ENCODE measurements around the gene STAT6.

GRCh38 chr12:57106021-57106708, 5.0 kb downstream of the STAT6 start:
- TF ChIP-seq CTCF (IDR thresholded peaks at IDR 0.05; ENCODE audit: extremely low read depth in 1 of 2, insufficient read depth in 1 of 2, low read depth in 1 of 2, low read length in 2 of 2) = no peak
- no peak for TF ChIP-seq MAX (IDR thresholded peaks at IDR 0.05; ENCODE audit: insufficient read depth, insufficient read length)
- no peak for TF ChIP-seq POLR2A (IDR thresholded peaks at IDR 0.05; ENCODE audit: low read depth, low read length)
- no peak for TF ChIP-seq EZH2 (IDR thresholded peaks at IDR 0.05; ENCODE audit: borderline replicate concordance, low read depth, low read length, severe bottlenecking)
- no peak for TF ChIP-seq FOS (IDR thresholded peaks at IDR 0.05; ENCODE audit: borderline replicate concordance, insufficient read depth, low read length)

Data from endothelial cell of umbilical vein (primary cell).